HepG2 (cell line): ENCODE data around the gene NDST1. TPM values are rescaled to one million over a fixed set of nuclear protein-coding genes. Genes with fewer than 3 reads are reported as not detected.

ENCODE experiments used
- IKZF1 ChIP-seq: fragments of 450-650 bp; IDR thresholded peaks from 2 replicates; pipeline ENCODE4 v1.7.1; 2016
- KMT2B ChIP-seq: IDR thresholded peaks from 2 replicates; pipeline ENCODE4 v1.6.1; 2016; ENCODE audit warnings: missing genetic modification reagents, missing compliant biosample characterization
- MAFG ChIP-seq: sonication (generic); formaldehyde crosslinking; IDR thresholded peaks from 2 replicates; pipeline ENCODE4 v1.5.1; 2020; ENCODE audit warnings: mild to moderate bottlenecking, missing genetic modification reagents
- SCMH1 ChIP-seq: sonication (generic); formaldehyde crosslinking; IDR thresholded peaks from 2 replicates; pipeline ENCODE4 v1.9.0; 2021; ENCODE audit warnings: missing genetic modification reagents, mild to moderate bottlenecking, borderline replicate concordance
- polyA plus RNA-seq, 8 experiments: library from polyadenylated mRNA; depleted of rRNA in 3 of 8; stranded (reverse) in 7 of 8; unstranded in 1 of 8; fragments of >200 nt; fragmentation: Illumina TruSeq in 4 of 8; extraction: Trizol in 4 of 8; gene quantifications; 2 replicates each; pipeline versions ENCODE4 v1.2.1 to v1.2.3, GENCODE V29; 2011 to 2016; ENCODE audit warnings: low read depth in 4 of 8, missing spikeins in 1 of 8, mixed read lengths in 1 of 8; ENCODE audit not compliant: insufficient read depth in 1 of 8
- total RNA-seq, 5 experiments: library from RNA; depleted of rRNA; stranded (reverse); fragments of >200 nt; fragmentation: Illumina TruSeq; extraction: Trizol; gene quantifications; 2 replicates each; pipeline ENCODE4 v1.2.3, GENCODE V29; 2016; ENCODE audit warnings: low read depth in 1 of 5
- TF ChIP-seq, protein P1 (sequence below): sonication (generic); formaldehyde crosslinking; IDR thresholded peaks from 2 replicates; pipeline ENCODE4 v1.8.1; 2023; ENCODE audit warnings: missing genetic modification reagents, inconsistent platforms, borderline replicate concordance
- TF ChIP-seq, protein P2 (sequence below): sonication (generic); formaldehyde crosslinking; IDR thresholded peaks from 2 replicates; pipeline ENCODE4 v1.4.0; 2020; ENCODE audit warnings: mild to moderate bottlenecking, missing genetic modification reagents

The NDST1 gene
- total and polyA plus RNA-seq, 2 of the 13 experiments (the other 11 are each of a cell fraction or from before 2014, with no cell fraction given): 23.8 to 26.2 TPM

DNA sequence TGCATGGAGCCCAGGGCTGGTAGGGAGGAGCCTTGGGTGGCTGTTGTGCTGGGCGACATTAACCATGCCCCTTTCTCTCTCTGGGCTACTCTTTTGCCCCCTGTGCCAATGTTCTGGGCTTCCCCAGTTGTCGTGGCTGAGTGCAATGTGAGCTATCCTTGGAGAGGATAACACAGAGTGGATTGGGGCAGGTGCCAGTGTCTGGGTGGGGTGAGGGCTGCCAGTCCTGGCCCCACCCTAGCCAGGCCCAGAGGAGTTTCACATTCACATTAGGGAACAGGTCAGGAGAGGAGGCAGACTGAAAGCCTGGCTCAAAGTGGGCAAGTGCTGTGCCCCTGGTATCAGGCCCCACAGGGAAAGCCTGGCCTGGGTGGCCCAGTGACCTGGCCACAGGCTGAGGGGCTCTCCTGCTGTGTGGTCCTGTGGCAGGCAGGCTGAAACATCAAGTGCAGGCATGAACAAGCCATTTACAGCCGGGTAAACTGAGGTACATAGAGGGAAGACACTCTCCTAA is 7.5 kb upstream of the NDST1 start (continued):
- TF ChIP-seq KMT2B (CRISPR knock-in tag): no peak
- TF ChIP-seq, protein P1, sequence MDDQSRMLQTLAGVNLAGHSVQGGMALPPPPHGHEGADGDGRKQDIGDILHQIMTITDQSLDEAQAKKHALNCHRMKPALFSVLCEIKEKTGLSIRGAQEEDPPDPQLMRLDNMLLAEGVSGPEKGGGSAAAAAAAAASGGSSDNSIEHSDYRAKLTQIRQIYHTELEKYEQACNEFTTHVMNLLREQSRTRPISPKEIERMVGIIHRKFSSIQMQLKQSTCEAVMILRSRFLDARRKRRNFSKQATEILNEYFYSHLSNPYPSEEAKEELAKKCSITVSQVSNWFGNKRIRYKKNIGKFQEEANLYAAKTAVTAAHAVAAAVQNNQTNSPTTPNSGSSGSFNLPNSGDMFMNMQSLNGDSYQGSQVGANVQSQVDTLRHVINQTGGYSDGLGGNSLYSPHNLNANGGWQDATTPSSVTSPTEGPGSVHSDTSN (CRISPR knock-in tag): no peak
- TF ChIP-seq IKZF1: no peak
- no peak for TF ChIP-seq MAFG (CRISPR knock-in tag)
- TF ChIP-seq SCMH1: no peak
- TF ChIP-seq, protein P2, sequence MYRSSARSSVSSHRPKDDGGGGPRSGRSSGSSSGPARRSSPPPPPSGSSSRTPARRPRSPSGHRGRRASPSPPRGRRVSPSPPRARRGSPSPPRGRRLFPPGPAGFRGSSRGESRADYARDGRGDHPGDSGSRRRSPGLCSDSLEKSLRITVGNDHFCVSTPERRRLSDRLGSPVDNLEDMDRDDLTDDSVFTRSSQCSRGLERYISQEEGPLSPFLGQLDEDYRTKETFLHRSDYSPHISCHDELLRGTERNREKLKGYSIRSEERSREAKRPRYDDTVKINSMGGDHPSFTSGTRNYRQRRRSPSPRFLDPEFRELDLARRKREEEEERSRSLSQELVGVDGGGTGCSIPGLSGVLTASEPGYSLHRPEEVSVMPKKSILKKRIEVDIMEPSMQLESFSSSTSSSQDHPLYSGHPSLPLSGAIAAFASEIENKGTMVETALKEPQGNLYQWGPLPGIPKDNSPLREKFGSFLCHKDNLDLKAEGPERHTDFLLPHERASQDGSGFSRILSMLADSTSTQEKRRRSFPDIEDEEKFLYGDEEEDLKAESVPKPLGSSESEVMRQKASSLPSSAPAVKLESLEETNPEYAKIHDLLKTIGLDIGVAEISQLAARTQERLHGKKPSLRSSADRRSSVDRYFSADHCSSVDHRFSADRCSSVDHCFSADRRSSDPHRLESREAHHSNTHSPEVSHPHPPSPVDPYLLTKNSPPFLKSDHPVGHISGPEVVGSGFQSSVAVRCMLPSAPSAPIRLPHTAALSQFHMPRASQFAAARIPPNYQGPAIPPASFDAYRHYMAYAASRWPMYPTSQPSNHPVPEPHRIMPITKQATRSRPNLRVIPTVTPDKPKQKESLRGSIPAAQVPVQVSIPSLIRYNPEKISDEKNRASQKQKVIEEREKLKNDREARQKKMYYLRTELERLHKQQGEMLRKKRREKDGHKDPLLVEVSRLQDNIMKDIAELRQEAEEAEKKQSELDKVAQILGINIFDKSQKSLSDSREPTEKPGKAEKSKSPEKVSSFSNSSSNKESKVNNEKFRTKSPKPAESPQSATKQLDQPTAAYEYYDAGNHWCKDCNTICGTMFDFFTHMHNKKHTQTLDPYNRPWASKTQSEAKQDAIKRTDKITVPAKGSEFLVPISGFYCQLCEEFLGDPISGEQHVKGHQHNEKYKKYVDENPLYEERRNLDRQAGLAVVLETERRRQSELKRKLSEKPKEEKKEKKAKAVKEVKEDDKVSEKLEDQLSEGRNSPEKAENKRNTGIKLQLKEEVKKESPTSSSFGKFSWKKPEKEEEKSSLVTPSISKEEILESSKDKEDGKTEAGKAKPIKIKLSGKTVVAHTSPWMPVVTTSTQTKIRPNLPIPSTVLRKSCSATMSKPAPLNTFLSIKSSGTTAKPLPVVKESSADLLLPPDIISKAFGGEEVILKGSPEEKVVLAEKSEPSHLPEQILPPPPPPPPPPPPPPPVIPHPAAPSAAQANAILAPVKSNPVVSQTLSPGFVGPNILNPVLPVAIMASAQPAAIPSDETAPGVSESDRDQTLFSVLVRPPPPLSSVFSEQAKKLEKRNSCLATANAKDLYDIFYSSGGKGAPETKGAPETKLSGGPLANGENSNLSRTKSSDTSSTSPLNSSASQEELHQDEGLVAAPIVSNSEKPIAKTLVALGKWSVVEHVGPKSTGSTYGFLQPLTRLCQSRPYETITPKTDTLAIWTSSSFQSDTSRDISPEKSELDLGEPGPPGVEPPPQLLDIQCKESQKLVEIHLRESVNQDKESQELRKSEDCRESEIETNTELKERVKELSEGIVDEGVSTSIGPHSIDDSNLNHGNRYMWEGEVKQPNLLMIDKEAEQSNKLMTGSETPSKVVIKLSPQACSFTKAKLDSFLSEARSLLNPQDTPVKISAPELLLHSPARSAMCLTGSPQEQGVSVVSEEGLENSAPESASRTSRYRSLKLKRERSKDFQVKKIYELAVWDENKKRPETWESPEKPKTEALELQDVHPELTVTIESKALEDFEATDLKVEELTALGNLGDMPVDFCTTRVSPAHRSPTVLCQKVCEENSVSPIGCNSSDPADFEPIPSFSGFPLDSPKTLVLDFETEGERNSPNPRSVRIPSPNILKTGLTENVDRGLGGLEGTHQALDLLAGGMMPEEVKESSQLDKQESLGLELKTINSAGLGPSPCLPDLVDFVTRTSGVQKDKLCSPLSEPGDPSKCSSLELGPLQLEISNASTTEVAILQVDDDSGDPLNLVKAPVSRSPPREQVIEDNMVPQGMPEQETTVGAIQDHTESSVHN (CRISPR knock-in tag): no peak
